PC-3 (cell line): ENCODE data around the gene P3H2.

Source experiments
- CTCF ChIP-seq: fragments of 300-600 bp; sonication (generic); conservative IDR thresholded peaks from 2 replicates; pipeline ENCODE4 v1.5.1; 2017; ENCODE audit warnings: antibody characterized with exemption, low read depth, mild to moderate bottlenecking, low read length
- EZH2 ChIP-seq: fragments of 300-600 bp; sonication (generic); IDR thresholded peaks from one replicate; pipeline ENCODE4 v1.6.1; 2017; ENCODE audit warnings: antibody characterized with exemption, mild to moderate bottlenecking, low read length; ENCODE audit not compliant: unreplicated experiment

DNA sequence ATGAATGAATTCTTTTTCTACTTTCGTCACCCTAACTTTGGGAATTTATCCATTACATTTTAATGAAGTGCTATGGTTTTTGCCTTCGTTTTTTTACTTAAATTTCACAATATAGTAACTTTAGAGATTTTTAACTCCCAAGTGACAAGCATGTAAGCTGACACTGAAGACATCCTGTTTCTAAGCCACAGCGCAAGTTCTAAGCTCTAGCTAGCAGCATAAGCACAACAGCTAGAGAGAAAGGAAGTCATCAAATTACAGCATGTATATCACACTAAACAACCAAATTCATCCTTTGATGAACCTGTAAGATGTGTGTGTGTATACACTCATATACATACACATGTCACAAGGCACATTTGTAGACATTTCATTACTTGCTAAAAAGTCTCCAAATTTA is 119.3 kb downstream of the P3H2 start:
- TF ChIP-seq EZH2 (no peak), CTCF (no peak)
